ENCODE results near the gene CKAP5.

Gene CKAP5

DNA sequence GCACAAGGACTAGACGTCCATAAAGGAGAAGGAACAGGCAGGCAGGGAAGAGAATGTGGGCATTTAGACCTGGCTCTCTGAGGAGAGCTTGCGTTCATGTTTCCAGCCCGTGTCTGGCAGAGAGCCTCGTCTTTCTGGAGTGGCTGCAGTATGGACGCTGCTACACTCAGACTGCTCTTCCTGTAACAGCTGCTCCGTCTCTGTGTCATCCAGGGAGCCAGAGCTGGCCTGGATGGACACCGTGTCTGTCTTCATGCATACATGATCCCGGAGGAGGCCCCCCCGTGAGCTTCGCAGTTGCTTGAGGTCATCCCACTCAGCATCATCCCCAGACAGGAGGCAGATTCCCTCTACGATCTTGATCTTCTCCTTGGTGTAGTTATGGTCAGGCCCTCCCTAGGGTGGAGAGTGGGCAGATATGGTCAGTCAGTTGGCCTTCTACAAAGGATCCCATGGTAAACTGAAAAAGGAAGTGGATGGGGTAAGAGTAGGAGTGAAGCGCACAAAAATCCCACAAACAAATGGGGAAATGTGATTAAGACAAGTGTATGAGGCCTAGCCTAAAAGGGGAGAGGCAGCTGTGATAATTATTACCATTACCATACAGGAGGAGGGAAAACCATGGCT lies 13.0 kb upstream of the CKAP5 start:
- no peaks in the 10 kb centered on the region for H3K9me3 ChIP-seq (ENCODE audit: control insufficient read depth, insufficient read depth, low read depth, low read length)
- H3K27ac ChIP-seq (ENCODE audit: extremely low read depth, low read depth, low read length) = no peak overlapping the region
- TF ChIP-seq ZNF426 (tag by site-specific recombination; IDR thresholded peaks at IDR 0.05) = no peak
- no peak for TF ChIP-seq ZBTB20 (tag by site-specific recombination; IDR thresholded peaks at IDR 0.05)
- no peak for TF ChIP-seq ZNF404 (tag by site-specific recombination; IDR thresholded peaks at IDR 0.05)
- no peak for TF ChIP-seq ZNF366 (tag by site-specific recombination; conservative IDR thresholded peaks at IDR 0.05)
- TF ChIP-seq ZNF580 (tag by site-specific recombination; IDR thresholded peaks at IDR 0.05) = no peak
- no peak for TF ChIP-seq ZBTB10 (tag by site-specific recombination; IDR thresholded peaks at IDR 0.05)
- no peak overlapping the region for H3K4me3 ChIP-seq (ENCODE audit: low read depth, low read length)
- no peaks in the 10 kb centered on the region for H3K4me1 ChIP-seq (ENCODE audit: control insufficient read depth, insufficient read depth, low read length)
- CTCF ChIA-PET = interaction anchor here (0.9 kb wide), 1 partner anchor 294 kb away, joined by 4 read pairs; no protein-coding TSS in a partner anchor
- H3K36me3 ChIP-seq (ENCODE audit: control insufficient read depth in 2 of 2, insufficient read depth in 1 of 2, low read length in 2 of 2) = peaks cover 0 to 56% of the 10 kb centered on the region in 2 experiments; a peak in 2 of 3 replicates
- POLR2A ChIA-PET = no interaction called here

DNA sequence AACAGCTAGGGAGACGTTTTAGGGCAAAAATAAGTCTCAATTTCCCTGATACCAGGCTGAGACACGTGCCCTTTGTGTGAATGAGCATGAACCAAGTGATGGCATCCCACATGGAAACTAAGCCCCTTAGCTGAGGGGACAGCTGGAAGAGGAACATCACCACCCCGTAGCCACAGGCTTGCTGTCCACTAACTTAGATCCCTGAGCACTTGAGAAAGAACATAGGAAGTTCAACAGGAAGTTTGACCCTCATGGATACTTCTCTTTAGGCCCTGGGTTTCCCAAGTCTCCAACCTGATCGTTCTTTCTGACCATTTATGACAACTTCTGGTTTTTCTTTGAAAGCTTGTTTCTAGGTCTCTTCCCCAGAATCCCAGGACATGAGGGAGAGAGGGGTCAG lies 11.6 kb upstream of the CKAP5 start:
- ChIA-PET POLR2A (no interaction called here), CTCF (interaction anchor here (0.6 kb wide), 1 partner anchor 468 kb away, joined by 4 read pairs; no protein-coding TSS in a partner anchor)
- Histone ChIP-seq H3K4me1 (ENCODE audit: control insufficient read depth, insufficient read depth, low read length) (no peaks in the 10 kb centered on the region), H3K36me3 (ENCODE audit: control insufficient read depth in 2 of 2, insufficient read depth in 1 of 2, low read length in 2 of 2) (peaks cover 0 to 45% of the 10 kb centered on the region in 2 experiments; a peak in 2 of 3 replicates), H3K27ac (ENCODE audit: extremely low read depth, low read depth, low read length) (no peak overlapping the region), H3K9me3 (ENCODE audit: control insufficient read depth, insufficient read depth, low read depth, low read length) (no peaks in the 10 kb centered on the region), H3K4me3 (ENCODE audit: low read depth, low read length) (no peak overlapping the region)
- TF ChIP-seq, protein P1, sequence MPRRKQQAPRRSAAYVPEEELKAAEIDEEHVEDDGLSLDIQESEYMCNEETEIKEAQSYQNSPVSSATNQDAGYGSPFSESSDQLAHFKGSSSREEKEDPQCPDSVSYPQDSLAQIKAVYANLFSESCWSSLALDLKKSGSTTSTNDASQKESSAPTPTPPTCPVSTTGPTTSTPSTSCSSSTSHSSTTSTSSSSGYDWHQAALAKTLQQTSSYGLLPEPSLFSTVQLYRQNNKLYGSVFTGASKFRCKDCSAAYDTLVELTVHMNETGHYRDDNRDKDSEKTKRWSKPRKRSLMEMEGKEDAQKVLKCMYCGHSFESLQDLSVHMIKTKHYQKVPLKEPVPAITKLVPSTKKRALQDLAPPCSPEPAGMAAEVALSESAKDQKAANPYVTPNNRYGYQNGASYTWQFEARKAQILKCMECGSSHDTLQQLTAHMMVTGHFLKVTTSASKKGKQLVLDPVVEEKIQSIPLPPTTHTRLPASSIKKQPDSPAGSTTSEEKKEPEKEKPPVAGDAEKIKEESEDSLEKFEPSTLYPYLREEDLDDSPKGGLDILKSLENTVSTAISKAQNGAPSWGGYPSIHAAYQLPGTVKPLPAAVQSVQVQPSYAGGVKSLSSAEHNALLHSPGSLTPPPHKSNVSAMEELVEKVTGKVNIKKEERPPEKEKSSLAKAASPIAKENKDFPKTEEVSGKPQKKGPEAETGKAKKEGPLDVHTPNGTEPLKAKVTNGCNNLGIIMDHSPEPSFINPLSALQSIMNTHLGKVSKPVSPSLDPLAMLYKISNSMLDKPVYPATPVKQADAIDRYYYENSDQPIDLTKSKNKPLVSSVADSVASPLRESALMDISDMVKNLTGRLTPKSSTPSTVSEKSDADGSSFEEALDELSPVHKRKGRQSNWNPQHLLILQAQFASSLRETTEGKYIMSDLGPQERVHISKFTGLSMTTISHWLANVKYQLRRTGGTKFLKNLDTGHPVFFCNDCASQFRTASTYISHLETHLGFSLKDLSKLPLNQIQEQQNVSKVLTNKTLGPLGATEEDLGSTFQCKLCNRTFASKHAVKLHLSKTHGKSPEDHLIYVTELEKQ (tag by site-specific recombination; IDR thresholded peaks at IDR 0.05; ENCODE audit: borderline replicate concordance) = no peak
- TF ChIP-seq ZNF677 (tag by site-specific recombination; IDR thresholded peaks at IDR 0.05) = 0 out of 2 replicates have a peak, but pooled peaks have one; percentile 62

DNA sequence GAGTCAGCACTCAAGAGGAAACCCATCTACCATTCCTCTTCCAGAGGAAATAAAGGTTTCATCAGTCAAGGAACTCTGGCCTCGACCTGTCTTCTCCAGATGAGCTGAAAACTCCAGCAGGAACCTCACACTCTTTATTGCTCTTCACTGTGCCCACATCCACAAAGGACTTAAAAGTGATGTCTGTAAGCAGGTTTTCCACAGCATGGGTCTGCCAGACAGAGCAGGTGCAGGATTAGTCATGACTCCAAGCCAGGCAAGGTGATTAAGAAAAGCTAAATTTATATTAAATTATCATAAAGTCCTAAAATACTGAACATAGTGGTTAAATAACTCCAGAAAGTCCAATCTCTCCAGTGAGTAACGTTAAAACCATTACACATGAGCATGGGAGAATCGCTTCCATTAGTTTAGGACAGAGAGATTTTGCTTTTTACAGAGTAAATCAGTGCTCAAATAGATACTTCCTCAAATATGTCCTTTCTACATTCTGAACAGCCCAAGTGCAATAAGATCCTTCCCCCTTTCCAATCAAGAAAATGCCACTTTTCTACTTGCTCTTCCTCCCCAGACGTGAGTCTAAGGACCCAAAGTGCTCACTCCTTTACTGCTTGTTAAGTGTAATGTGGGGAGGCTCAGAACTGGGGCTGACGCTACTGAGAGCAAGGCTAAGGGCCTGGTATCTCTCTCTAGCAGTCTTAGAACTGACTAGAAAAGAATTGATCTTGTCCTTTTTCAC lies 10.7 kb upstream of the CKAP5 start:
- CTCF ChIA-PET = interaction anchor here (0.6 kb wide), 1 partner anchor 467 kb away, joined by 4 read pairs; no protein-coding TSS in a partner anchor
- no peak overlapping the region for H3K27ac ChIP-seq (ENCODE audit: extremely low read depth, low read depth, low read length)
- no peaks in the 10 kb centered on the region for H3K9me3 ChIP-seq (ENCODE audit: control insufficient read depth, insufficient read depth, low read depth, low read length)
- POLR2A ChIA-PET = no interaction called here
- H3K36me3 ChIP-seq (ENCODE audit: control insufficient read depth in 2 of 2, insufficient read depth in 1 of 2, low read length in 2 of 2) = peaks cover 0 to 38% of the 10 kb centered on the region in 2 experiments; a peak in 2 of 3 replicates
- H3K4me1 ChIP-seq (ENCODE audit: control insufficient read depth, insufficient read depth, low read length) = no peaks in the 10 kb centered on the region
- no peak overlapping the region for H3K4me3 ChIP-seq (ENCODE audit: low read depth, low read length)
- TF ChIP-seq ZSCAN16 (tag by site-specific recombination; IDR thresholded peaks at IDR 0.05) (no peak), ZNF664 (tag by site-specific recombination; IDR thresholded peaks at IDR 0.05) (no peak), ZNF600 (tag by site-specific recombination; IDR thresholded peaks at IDR 0.05) (no peak), ZNF654 (tag by site-specific recombination; IDR thresholded peaks at IDR 0.05; ENCODE audit: low read depth) (no peak)
- TF ChIP-seq, protein P2, sequence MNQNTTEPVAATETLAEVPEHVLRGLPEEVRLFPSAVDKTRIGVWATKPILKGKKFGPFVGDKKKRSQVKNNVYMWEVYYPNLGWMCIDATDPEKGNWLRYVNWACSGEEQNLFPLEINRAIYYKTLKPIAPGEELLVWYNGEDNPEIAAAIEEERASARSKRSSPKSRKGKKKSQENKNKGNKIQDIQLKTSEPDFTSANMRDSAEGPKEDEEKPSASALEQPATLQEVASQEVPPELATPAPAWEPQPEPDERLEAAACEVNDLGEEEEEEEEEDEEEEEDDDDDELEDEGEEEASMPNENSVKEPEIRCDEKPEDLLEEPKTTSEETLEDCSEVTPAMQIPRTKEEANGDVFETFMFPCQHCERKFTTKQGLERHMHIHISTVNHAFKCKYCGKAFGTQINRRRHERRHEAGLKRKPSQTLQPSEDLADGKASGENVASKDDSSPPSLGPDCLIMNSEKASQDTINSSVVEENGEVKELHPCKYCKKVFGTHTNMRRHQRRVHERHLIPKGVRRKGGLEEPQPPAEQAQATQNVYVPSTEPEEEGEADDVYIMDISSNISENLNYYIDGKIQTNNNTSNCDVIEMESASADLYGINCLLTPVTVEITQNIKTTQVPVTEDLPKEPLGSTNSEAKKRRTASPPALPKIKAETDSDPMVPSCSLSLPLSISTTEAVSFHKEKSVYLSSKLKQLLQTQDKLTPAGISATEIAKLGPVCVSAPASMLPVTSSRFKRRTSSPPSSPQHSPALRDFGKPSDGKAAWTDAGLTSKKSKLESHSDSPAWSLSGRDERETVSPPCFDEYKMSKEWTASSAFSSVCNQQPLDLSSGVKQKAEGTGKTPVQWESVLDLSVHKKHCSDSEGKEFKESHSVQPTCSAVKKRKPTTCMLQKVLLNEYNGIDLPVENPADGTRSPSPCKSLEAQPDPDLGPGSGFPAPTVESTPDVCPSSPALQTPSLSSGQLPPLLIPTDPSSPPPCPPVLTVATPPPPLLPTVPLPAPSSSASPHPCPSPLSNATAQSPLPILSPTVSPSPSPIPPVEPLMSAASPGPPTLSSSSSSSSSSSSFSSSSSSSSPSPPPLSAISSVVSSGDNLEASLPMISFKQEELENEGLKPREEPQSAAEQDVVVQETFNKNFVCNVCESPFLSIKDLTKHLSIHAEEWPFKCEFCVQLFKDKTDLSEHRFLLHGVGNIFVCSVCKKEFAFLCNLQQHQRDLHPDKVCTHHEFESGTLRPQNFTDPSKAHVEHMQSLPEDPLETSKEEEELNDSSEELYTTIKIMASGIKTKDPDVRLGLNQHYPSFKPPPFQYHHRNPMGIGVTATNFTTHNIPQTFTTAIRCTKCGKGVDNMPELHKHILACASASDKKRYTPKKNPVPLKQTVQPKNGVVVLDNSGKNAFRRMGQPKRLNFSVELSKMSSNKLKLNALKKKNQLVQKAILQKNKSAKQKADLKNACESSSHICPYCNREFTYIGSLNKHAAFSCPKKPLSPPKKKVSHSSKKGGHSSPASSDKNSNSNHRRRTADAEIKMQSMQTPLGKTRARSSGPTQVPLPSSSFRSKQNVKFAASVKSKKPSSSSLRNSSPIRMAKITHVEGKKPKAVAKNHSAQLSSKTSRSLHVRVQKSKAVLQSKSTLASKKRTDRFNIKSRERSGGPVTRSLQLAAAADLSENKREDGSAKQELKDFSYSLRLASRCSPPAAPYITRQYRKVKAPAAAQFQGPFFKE (tag by site-specific recombination; IDR thresholded peaks at IDR 0.05; ENCODE audit: borderline replicate concordance) = no peak
- TF ChIP-seq, protein P3, sequence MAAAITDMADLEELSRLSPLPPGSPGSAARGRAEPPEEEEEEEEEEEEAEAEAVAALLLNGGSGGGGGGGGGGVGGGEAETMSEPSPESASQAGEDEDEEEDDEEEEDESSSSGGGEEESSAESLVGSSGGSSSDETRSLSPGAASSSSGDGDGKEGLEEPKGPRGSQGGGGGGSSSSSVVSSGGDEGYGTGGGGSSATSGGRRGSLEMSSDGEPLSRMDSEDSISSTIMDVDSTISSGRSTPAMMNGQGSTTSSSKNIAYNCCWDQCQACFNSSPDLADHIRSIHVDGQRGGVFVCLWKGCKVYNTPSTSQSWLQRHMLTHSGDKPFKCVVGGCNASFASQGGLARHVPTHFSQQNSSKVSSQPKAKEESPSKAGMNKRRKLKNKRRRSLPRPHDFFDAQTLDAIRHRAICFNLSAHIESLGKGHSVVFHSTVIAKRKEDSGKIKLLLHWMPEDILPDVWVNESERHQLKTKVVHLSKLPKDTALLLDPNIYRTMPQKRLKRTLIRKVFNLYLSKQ (tag by site-specific recombination; IDR thresholded peaks at IDR 0.05; ENCODE audit: borderline replicate concordance) = no peak

All from HEK293 (cell line).